ENCODE results near the gene SEMA6A. TPM values are rescaled to one million over a fixed set of nuclear protein-coding genes. Genes with fewer than 3 reads are reported as not detected.

Gene SEMA6A
- total RNA-seq, 1 experiment from 2014 or later: 18.3 TPM

GRCh38 chr5:116415989-116416388 lies 158.6 kb downstream of the SEMA6A start:
- Mint-ChIP-seq H3K4me3 (ENCODE audit: unreplicated experiment) (no peak overlapping the region), H3K36me3 (ENCODE audit: insufficient read depth, unreplicated experiment) (no peaks in the 10 kb centered on the region), H3K27me3 (ENCODE audit: insufficient read depth, unreplicated experiment) (no peaks in the 10 kb centered on the region), H3K9me3 (ENCODE audit: unreplicated experiment) (no peaks in the 10 kb centered on the region), H3K27ac (ENCODE audit: unreplicated experiment) (no peak overlapping the region), H3K4me1 (ENCODE audit: low read depth, unreplicated experiment) (no peaks in the 10 kb centered on the region)
- TF ChIP-seq CTCF (IDR thresholded peaks at IDR 0.05; ENCODE audit: insufficient read depth in 1 of 2, low read depth in 1 of 2, low read length in 1 of 2, severe bottlenecking in 1 of 2, unreplicated experiment in 1 of 2): no peak
- intact Hi-C loops (cut with micrococcal nuclease; ENCODE audit: unreplicated experiment): no loop called here
- BruUV-seq (replicated peaks): no TSS peak
- Histone ChIP-seq H3K36me3 (ENCODE audit: control insufficient read depth, insufficient read depth, low read length) (no peaks in the 10 kb centered on the region), H3K27me3 (replicated peaks; ENCODE audit: control insufficient read depth, insufficient read depth, low read length) (no peaks in the 10 kb centered on the region), H3K4me1 (no peaks in the 10 kb centered on the region), H3K9me3 (no peaks in the 10 kb centered on the region), H3K4me3 (ENCODE audit: low read depth, low read length) (no peak overlapping the region)
- CTCF ChIA-PET: no interaction called here
- POLR2A ChIA-PET: no interaction called here
- no peak for DNase-seq

GRCh38 chr5:116415182-116415581 lies 159.4 kb downstream of the SEMA6A start:
- ChIA-PET POLR2A (no interaction called here), CTCF (no interaction called here)
- H3K36me3 Mint-ChIP-seq (ENCODE audit: insufficient read depth, unreplicated experiment): no peaks in the 10 kb centered on the region
- no peaks in the 10 kb centered on the region for H3K4me1 ChIP-seq
- H3K9me3 Mint-ChIP-seq (ENCODE audit: unreplicated experiment): no peaks in the 10 kb centered on the region
- no peak for TF ChIP-seq CTCF (IDR thresholded peaks at IDR 0.05; ENCODE audit: insufficient read depth in 1 of 2, low read depth in 1 of 2, low read length in 1 of 2, severe bottlenecking in 1 of 2, unreplicated experiment in 1 of 2)
- no peaks in the 10 kb centered on the region for H3K4me1 Mint-ChIP-seq (ENCODE audit: low read depth, unreplicated experiment)
- no peaks in the 10 kb centered on the region for H3K36me3 ChIP-seq (ENCODE audit: control insufficient read depth, insufficient read depth, low read length)
- H3K27me3 Mint-ChIP-seq (ENCODE audit: insufficient read depth, unreplicated experiment): no peaks in the 10 kb centered on the region
- no peaks in the 10 kb centered on the region for H3K9me3 ChIP-seq
- H3K27ac Mint-ChIP-seq (ENCODE audit: unreplicated experiment): no peak overlapping the region
- H3K4me3 Mint-ChIP-seq (ENCODE audit: unreplicated experiment): no peak overlapping the region
- no TSS peak for BruUV-seq (replicated peaks)
- H3K27me3 ChIP-seq (replicated peaks; ENCODE audit: control insufficient read depth, insufficient read depth, low read length): no peaks in the 10 kb centered on the region
- no peak overlapping the region for H3K4me3 ChIP-seq (ENCODE audit: low read depth, low read length)
- intact Hi-C loops (cut with micrococcal nuclease; ENCODE audit: unreplicated experiment): no loop called here
- DNase-seq: no peak

- Mint-ChIP-seq H3K36me3 (ENCODE audit: insufficient read depth, unreplicated experiment) (no peaks in the 10 kb centered on the region), H3K27ac (ENCODE audit: unreplicated experiment) (no peak overlapping the region), H3K4me3 (ENCODE audit: unreplicated experiment) (no peak overlapping the region), H3K27me3 (ENCODE audit: insufficient read depth, unreplicated experiment) (no peaks in the 10 kb centered on the region), H3K9me3 (ENCODE audit: unreplicated experiment) (no peaks in the 10 kb centered on the region), H3K4me1 (ENCODE audit: low read depth, unreplicated experiment) (no peaks in the 10 kb centered on the region)
- intact Hi-C loops (cut with micrococcal nuclease; ENCODE audit: unreplicated experiment): no loop called here
- CTCF ChIA-PET: no interaction called here
- no peak overlapping the region for H3K4me3 ChIP-seq (ENCODE audit: low read depth, low read length)
- POLR2A ChIA-PET: no interaction called here
- H3K9me3 ChIP-seq: no peaks in the 10 kb centered on the region
- no peak for DNase-seq
- no peaks in the 10 kb centered on the region for H3K36me3 ChIP-seq (ENCODE audit: control insufficient read depth, insufficient read depth, low read length)
- no peaks in the 10 kb centered on the region for H3K27me3 ChIP-seq (replicated peaks; ENCODE audit: control insufficient read depth, insufficient read depth, low read length)
- H3K4me1 ChIP-seq: no peaks in the 10 kb centered on the region
- TF ChIP-seq CTCF (IDR thresholded peaks at IDR 0.05; ENCODE audit: insufficient read depth in 1 of 2, low read depth in 1 of 2, low read length in 1 of 2, severe bottlenecking in 1 of 2, unreplicated experiment in 1 of 2): no peak
- no TSS peak for BruUV-seq (replicated peaks)
Measured at GRCh38 chr5:116411101-116411571, 163.5 kb downstream of the SEMA6A start.
